EL (cell line): Measurements from ENCODE around the gene PARD3.

Experiments used
- DNase-seq: peaks from one replicate; pipeline ENCODE4 v3.0.0-alpha.2; 2016

PARD3 gene

DNA sequence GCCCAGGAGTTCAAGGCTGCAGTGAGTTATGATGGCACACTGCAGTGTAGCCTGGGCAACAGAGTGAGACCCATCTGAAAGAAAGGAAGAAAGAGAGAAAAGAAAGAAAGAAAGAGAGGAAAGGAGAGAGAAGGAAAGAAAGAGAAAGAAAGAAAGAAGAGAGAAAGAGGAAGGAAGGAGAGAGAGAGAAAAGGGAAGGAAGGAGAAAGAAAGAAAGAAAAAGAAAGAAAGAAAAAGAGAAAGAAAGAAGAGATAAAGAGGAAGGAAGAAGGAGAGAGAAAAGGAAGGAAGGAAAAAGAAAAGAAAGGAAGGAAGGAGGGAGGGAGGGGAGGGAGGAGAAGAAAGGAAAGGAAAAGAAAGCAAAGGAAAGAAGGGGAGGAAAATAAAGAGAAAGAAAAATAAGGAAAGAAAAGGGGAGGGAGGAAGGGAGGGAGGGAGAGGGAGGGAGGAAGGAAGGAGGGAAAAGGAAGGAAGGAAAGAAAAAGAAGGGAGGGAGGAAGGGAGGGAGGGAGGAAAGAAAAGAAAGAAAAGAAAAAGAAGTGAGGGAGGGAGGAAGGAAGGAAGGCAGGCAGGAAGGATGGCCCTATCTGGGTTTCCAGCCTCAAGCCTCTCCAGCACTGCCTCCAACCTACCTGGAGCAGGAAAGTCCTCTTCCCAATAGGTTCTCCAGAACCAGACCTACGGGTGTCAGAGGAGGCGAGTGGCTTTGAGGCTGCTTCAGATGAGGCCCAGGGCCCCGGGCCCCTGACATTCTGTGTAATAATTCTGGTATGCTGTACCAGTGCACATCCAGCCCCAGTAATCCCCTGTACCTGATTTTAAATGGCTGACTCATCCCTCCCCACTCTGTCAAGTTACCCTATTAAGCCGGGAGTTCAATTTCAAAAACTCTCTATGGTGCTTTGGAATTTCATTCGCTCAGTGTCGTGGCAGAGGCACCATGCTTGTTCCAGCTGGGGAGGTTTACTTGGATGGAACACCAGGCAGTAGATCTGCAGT is 6.8 kb upstream of the PARD3 start:
- peak; percentile 64 for DNase-seq

DNA sequence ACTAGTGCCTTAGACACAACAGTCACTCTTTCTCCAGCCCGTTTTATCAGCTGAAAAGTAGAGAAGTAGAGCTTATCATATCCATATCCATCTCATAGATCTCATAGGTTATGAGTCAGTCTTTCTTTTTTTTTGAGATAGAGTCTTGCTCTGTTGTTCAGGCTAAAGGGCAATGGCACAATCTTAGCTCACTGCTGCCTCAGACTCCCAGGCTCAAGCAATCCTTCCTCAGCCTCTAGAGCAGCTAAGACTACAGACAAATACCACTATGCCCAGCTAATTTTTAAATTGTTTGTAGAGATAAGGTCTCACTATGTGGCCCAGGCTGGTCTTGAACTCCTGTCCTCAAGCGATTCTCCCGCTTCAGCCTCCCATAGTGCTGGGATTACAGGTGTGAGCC is 2.5 kb upstream of the PARD3 start:
- no peak for DNase-seq

DNA sequence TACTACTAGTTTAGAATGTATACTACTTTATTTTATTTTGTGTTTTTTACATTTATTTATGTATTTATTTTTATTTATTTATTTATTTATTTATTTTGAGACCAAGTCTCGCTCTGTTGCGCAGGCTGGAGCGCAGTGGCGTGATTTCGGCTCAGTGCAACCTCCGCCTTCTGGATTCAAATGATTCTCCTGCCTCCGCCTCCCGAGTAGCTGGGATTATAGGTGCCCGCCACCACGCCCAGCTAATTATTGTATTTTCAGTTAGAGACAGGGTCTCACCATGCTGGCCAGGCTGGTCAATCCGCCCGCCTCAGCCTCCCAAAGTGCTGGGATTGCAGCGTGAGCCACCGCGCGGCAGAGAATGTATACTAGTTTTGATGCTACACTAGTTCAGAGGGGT is 2.0 kb upstream of the PARD3 start:
- no peak for DNase-seq

DNA sequence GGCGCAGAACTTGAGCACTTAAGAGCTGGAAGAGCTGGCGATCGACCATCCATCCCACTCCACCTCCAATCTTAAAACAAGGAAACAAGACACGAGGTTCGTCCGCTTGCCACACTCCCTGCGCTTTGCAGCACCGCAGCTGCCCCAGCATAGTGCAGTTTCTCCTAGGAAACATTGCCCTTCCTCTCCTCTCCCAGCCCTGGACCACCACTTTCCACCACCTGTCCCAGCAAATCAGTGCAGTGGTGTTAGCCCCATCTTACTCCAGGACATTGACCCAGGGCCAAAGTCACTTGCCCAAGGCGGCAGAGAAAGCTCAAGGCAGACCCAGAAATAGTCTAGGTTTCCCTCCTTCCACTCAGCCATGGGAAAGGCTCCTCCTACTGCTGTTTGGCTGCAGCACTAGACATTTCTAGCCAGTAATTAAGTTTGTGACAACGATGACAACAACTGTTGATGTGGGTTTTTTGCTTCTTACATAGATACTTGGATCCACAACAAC is 1.5 kb upstream of the PARD3 start:
- DNase-seq, result peak; percentile 39

DNA sequence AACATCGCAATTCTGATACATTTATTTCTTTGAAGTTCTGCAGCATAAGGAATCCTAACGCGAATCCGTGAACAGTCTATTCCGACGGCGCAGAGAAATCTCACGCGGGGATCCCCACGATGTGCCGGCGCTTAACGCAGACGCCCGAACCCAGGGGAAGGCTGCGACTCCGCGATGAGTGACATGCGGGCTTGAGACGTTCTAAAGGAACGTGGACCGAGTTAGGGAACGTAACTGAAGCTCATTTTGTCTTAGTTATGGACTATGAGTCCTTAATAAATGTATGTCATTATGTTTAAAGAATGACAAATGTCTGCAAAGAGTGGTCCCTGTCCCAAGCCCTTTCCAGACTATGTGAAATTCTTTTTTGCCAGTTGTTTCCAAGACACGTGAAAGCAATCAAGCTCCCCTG is 995 bp upstream of the PARD3 start:
- no peak for DNase-seq

DNA sequence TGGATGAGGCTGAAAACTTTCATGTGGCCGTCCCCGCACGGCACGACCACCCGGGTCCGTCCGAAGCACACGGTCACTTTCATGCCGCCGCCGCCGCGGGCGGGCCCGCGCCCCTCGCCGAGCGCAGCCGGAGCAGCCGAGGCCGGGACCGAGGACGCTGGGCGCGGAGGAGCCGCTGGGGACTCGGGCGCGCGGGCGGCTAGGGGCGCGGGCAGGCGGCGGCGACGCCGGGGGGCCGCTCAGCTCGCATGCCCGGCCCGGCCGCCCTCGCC is 247 bp downstream of the PARD3 start:
- no peak for DNase-seq

DNA sequence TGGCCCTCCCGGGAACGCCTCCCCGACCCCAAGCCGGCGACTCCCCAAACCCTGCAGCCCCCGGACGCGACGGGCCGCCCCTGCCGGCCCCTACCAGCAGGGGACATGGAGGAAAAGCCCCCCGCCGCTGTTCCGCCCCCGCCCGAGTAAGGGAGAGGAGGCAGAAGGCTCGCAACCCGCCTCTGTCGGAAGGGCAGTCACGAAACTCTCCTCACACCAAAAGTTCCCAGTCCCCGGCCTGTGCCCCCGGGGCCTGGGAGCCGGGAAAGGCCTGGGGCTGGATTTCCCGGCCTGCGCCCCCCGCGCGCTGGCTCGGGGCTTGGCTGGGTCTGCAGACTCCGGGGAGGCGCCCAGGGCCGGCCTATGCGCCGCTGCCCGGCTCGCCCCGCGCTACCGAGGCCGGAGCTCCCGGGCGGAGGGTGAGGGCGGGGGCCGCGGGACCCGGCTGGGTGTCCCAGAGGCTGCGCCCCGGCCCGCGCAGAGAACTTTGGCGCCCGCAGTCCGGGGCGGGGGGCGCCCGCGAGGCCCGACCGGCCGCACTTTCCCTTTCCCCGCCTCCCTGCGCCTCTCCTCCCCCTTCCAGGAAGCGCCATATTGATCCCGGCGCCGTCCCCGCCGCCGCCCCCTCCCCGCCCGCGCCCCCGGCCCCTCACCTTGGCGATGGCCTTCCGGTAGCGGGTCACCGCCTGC is 728 bp downstream of the PARD3 start:
- peak; percentile 56 for DNase-seq

DNA sequence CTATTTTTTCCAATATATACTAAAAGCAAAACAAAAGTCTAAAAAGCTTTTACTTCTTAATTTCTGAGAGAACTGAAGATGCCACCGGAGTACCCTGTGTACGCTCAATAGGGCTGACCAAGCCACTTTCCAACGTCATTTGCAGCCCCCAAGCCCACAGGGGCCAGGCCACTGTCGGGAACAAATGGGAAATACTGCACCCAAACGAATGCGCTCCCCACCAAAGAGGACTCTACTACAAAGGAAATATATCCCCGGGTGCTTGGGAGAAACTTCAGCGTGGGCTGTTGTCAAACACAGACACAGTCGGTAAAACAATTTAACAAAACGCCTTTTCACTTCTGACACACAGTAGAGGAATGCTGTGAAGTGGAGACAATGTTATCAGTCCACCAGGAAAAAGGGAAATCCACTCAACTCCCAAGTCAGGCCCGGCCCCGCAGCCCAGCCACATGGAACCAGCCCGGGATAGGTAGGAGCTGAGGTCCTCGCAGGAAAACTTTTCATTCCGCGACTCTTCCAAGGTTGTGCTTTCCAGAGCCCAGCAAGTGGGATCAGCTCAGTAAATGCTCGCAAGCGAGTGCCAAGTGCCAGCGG is 1.4 kb downstream of the PARD3 start:
- DNase-seq, result peak; percentile 71

DNA sequence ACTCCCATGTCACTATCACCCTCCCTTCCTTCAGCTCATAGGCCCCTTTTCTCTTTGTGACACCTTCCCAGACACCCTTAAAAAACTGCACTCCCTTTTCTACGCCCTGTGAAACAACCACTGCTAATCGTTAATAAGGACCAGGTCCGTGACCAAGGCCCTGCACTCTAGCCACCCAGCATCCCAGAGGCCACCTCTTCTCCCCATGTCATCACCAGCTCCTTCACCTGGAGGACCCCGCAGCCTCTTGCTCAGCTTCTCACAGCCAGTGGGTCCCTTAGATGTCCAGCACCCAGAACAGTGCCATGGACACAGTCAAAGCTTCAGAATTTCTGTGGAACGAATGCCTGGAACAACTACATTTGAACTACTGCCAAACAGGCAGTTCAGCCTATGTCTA is 2.3 kb downstream of the PARD3 start:
- no peak for DNase-seq

DNA sequence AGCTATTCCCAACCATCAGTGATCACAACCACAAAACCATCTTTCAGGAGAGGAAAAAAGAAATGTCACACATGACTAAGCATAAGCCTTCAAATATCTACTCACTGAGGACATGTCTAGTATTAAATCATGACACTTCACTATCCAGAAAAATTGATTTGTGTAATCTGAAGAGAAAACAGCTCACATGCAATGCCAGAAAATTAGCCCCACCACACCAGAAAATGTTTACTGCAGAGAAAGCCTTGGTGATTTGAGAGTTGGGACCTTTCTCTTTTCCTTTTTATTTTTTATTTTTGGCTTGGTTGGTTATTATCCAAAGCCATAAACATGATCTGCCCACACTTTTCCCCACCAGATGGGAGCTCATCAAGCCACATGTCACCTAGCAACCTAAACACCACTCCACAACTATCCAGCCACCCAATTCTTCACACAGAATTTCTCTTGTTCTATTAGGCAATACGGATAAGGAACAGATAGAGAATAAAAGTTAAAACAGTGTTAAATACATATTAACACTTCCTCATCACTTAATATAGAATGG is 3.1 kb downstream of the PARD3 start:
- no peak for DNase-seq

DNA sequence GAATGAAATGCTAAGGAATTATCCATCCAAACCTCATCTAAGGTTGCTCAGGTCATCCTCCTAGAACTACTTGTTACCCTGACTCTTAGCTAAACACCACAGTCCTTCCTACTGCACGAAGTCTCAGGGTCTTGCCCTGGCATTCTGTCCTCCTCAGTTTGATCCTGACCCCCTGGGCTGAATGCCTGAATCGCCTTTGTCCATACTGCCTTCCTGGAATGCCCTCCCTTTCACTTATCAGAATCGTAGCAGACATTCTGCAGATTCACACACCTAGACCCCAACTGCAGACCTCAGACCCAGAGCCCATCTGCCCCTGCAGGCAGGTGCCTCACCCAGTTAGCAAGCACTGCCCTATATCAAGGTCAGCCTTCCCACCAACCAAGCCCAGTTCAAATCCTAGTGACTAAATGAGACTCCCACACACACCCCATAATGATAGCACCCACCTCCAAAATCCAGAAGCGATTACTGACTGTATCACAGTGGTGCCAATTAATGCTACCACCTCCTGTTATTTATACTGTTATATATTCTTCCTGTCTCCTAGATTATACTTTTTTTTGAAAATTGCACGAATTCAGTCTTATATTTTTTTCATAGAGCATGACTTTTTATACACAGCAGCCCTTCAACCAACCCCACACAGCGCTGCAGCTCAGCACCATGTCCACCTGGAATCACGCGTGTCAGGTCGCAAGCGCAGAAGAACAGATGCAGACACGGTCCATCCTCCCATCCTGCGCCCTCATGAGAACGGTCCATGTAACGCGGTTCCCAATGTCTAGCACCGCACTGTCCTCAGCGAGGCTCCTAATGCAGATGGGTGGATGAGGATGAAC is 3.7 kb downstream of the PARD3 start:
- no peak for DNase-seq

DNA sequence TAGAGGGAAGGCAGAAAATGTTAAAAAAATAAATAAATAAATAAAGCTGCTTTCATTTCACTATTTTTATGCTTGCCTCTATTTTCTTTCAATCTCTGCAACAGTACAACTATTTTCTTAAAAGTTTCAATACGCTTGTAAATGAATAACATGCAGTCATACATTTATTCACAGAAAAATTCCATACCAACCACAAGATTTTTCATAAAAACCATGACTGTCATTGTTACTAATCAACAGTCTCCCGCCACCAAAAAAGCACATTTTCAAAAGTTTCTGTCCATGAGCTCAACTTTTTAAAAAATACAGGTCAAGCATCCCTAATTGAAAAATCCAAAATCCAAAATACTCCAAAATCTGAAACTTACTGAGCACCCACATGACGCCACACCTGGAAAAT is 5.3 kb downstream of the PARD3 start:
- DNase-seq, result peak; percentile 30

DNA sequence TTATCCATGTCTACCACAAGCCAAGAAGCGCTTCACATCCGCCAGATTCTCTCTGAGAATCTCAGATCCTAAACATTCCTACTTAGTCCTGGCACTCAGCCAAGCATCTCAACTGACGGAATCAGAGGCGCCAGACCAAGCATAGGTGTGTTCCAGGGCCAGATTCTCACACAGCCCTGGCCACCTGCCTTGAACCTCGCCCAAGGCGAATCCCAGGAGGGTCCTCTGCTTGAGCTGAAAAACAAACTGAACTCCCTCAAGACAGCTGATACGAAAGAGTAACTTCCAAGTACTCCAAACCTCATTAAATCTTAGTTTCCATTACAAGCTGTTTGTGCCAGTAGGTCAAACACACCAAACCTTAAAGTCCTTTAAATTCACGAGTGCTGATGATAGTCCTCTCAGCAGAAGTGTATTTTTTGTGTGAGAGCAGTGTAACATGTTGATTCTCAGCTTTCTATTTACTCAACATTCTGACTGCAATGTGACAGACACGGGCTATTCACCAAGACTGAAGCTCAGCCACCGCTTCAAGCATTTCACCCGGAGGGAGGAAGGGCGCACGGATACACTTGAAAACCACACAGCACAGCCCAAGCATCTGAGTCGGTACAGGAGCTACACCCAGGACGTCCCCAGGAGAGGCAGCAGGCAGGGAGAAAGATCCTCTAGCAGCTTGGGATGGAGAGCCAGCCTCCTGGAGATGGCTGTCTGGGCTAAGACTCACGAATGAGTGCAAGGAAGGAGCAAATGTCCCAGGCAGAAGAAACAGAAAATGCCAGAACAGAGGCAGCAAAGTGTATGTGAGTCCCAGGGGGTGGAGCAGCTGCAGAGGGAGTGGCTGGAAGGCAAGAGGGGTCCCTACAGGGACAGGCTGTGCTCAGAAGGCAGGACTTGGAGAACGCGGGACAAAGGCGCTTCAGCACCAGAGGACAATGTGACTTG is 6.0 kb downstream of the PARD3 start:
- peak; percentile 55 for DNase-seq

DNA sequence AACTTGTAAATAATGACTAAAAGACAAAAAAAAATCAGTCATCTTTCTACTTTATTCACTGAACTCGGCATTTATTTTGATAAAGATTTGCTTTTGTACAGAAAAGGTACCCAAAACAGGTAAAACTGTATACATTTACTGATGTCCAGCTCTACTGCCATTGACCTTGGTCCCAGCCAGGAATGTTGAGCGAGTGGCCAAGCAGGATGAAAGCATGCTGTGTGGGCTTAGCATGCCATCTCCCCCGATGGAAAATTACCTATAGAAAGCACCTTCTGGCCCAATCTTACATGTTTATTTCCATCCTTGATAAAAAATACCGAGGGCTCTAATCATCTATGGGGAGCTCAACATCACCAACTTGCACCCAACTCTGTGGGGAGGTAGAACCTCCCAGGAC is 6.8 kb downstream of the PARD3 start:
- DNase-seq, result no peak

DNA sequence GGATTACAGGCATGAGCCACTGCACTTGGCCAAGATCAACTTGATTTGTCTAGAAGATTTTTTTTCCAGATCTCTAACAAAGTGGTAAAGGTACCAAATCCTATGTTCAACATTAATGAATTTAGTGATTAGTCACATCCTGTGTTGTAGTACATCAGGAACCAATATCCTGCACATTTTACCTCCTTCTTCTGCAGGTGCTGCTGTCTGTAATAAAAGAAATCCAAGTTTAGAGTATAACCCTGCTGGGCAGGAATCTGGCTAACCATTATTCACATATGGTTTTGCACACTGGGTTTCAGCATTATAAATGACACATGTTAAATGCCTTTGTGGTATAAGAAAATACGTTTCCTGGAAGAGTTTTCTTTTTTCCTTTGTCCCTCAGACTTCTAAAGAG is 10.8 kb downstream of the PARD3 start:
- peak; percentile 13 for DNase-seq

DNA sequence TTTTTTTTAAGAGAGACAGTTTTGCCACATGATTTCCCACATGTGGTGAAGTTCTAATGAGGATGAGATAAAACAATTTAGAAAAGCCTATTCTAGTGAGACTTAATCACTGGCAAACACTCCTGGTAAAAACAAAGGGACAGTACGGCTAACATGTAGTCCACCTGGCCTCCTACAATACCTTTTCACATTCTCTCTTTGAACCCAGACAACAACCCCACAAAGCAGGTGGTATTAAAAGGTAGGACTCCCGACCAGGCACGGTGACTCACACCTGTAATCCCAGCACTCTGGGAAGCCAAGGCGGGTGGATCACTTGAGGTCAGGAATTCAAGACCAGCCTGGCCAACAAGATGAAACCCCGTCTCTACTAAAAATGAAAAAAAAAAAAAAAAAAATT is 12.4 kb downstream of the PARD3 start:
- DNase-seq, result no peak

DNA sequence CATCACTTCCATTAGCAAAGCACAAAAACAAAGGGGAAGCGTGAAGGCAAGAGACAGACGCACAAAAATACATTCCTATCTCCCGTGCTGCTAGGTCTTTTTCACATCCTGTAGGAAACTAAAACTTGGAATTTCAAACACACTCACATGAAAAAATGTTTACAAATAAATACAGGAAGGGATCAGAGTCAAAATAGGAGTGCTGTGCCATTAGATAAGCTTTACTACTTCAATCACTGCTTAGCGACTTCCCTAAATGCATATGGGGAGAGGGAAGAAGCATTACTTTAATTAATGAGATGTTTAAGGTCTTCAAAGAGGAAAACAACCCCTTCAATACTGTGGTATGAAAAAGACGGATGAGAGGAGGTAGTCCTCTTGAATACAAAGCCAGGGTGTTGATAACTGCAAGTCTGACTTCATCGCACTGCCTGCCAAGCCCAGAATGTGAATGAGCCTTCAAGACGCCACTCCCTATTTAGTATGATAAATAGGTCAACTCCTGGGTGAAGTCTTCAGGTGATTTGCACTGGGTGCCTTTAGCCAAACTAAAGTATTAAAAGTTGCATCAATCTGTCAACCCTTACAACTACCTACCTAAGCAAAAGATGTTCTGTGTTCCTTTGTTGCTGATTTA is 13.9 kb downstream of the PARD3 start:
- no peak for DNase-seq

DNA sequence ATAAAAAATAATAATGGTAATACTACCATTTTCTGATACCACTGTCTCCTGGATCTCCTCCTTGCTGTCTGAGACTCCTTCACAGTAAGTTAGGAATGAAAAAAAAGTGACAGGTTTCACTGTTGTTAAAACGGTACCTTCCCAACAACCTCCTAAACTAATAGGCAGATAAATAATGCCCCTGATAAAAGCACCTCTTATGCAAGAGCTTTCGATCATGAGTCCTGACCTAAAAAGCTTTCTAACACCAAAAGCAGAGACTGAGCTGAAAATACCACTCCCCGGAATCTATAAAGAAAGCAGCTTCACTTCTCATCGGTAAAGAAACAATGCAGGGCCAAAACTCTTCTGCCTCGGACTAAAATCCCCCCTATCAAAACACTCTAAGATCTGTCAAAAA is 14.5 kb downstream of the PARD3 start:
- DNase-seq, result no peak

DNA sequence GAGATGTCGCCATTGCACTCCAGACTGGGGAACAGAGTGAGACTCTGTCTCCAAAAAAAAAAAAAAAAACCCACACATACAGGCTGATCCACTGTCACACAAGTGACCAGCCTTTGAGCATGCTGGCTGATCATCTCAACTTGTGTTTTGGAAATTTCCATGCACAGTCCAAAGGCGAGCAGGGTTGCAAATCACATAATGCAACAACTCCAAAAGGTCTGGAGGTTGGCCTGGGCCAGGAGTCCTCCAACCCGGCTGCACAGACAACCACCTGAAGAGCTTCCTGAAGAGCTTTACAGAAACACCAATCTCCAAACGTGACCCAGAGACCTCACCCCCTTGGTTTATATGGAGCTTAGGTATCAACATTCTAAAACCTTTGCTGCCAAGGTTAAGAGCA is 16.4 kb downstream of the PARD3 start:
- no peak for DNase-seq

DNA sequence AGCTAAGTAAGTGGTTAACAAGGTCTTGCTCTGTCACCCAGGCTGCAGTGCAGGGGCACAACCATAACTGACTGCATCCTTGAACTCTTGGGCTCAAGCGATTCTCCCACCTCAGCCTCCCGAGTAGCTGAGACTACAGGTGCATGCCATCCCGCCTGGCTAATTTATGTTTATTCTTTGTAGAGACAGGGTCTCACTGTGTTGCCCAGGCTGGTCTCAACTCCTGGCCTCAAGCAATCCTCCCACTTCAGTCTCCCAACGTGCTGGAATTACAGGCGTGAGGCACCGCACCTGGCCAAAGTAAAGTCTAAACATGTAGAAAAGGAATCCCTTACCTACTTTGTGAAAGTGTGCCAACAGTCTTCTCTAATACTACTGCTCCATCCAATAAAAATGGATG is 17.9 kb downstream of the PARD3 start:
- no peak for DNase-seq

DNA sequence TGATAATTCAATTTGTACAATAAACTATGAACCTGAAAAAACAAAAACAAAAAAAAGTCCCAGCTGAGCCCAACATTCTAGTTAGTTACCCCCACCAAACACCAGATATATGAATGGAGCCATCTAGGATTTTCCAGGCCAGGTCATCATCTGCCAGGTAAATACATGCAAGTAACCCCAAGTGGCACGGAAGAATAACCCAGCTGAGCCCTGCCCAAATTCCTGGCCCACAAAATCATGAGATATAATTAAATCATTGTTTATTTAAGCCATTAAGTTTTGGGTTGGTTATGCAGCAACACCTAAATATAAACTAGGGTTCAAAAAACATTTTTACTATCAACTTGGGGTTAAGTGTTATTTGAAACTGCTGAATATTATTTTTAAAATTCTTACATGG is 19.0 kb downstream of the PARD3 start:
- no peak for DNase-seq
